Thoracic aorta (tissue), 2 donors: Measurements from ENCODE around the gene SNORC. TPM values are rescaled to one million over a fixed set of nuclear protein-coding genes. Genes with fewer than 3 reads are reported as not detected.
"Not testable (repeated sequence)": the region's sequence is repeated elsewhere in the genome, so short reads cannot be mapped to it uniquely, and the experiment has no call there.

Source experiments
- ATAC-seq: fragments of 150-250 bp; one replicate; pipeline ENCODE4 v1.8.0; 2017; ENCODE audit warnings: low read depth; ENCODE audit not compliant: insufficient number of reproducible peaks, low FRiP score
- DNase-seq: peaks from one replicate; pipeline ENCODE4 v3.0.0-alpha.2; 2020; ENCODE audit warnings: low spot score
- H3K27ac ChIP-seq, 2 donors: fragments of 200-600 bp; sonication (generic); 1 replicate in 1 of 2; 2 replicates in 1 of 2; pipeline ENCODE4 v1.5.1; 2016; ENCODE audit warnings: mild to moderate bottlenecking in 2 of 2, moderate library complexity in 2 of 2
- H3K27me3 ChIP-seq: fragments of 200-600 bp; sonication (generic); replicated peaks from 2 replicates; pipeline ENCODE4 v1.6.0; 2016; ENCODE audit warnings: mild to moderate bottlenecking; ENCODE audit not compliant: insufficient read depth
- H3K36me3 ChIP-seq: fragments of 200-600 bp; sonication (generic); one replicate; pipeline ENCODE4 v1.5.1; 2016
- H3K4me1 ChIP-seq, 2 donors: fragments of 200-600 bp; sonication (generic); 1 replicate in 1 of 2; 2 replicates in 1 of 2; pipeline versions ENCODE4 v1.5.1 to v1.6.0; 2016; ENCODE audit warnings: low read depth in 2 of 2, mild to moderate bottlenecking in 1 of 2; ENCODE audit not compliant: control insufficient read depth in 1 of 2
- H3K4me3 ChIP-seq: fragments of 200-600 bp; sonication (generic); 2 replicates; pipeline ENCODE4 v1.5.1; 2016; ENCODE audit warnings: mild to moderate bottlenecking
- H3K9me3 ChIP-seq: fragments of 200-600 bp; sonication (generic); 2 replicates; pipeline ENCODE4 v1.5.1; 2016
- CTCF ChIP-seq: fragments of 200-600 bp; sonication (generic); IDR thresholded peaks from one replicate; pipeline ENCODE4 v1.5.1; 2019; ENCODE audit warnings: antibody characterized with exemption
- total RNA-seq, 2 donors: library from RNA; depleted of rRNA; stranded (reverse); fragments of >200 nt; gene quantifications; one replicate each; pipeline versions ENCODE4 v1.1.0 to v1.2.3, GENCODE V29; 2016

Gene SNORC
- total RNA-seq, 2 donors from 2014 or later = 0.41 to 0.63 TPM

DNA sequence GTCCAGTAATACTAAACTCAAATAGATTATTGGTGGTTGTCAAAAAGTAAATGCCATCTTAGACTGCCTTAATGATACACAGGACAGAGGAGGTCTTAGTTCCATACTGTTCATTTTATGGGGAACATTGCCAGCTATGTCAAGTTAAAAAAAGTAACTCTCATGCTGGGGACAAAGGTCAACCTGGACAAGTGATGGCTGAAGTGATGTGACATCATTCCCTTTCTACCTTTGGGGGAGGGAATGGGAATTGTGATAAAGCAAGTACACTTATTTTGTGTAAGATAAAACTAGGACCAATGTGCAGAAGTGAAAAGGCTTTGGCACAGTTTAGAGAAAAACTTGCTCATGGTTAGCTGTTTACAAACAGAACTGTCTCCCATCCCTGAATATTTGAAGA lies 24.0 kb upstream of the SNORC start:
- no peaks in the 10 kb centered on the region for H3K9me3 ChIP-seq
- H3K27ac ChIP-seq = no peak overlapping the region
- H3K4me1 ChIP-seq = no peaks in the 10 kb centered on the region
- no peak for ATAC-seq
- no peak for TF ChIP-seq CTCF
- peaks cover 70% of the 10 kb centered on the region for H3K36me3 ChIP-seq
- H3K4me3 ChIP-seq = no peak overlapping the region
- no peaks in the 10 kb centered on the region for H3K27me3 ChIP-seq
- no peak for DNase-seq

GRCh38 chr2:232850039-232850438 lies 20.0 kb upstream of the SNORC start:
- H3K27ac ChIP-seq = no peak overlapping the region
- ATAC-seq (no peak), DNase-seq (no peak)
- H3K4me3 ChIP-seq = no peak overlapping the region
- no peaks in the 10 kb centered on the region for H3K9me3 ChIP-seq
- H3K27me3 ChIP-seq = no peaks in the 10 kb centered on the region
- H3K36me3 ChIP-seq = peaks cover 59% of the 10 kb centered on the region
- peaks cover 0 to 9% of the 10 kb centered on the region in 2 donors for H3K4me1 ChIP-seq
- no peak for TF ChIP-seq CTCF

- not testable (repeated sequence) for DNase-seq, H3K4me1 ChIP-seq, H3K27ac ChIP-seq, H3K4me3 ChIP-seq, ATAC-seq, H3K27me3 ChIP-seq, H3K9me3 ChIP-seq
- H3K36me3 ChIP-seq = peaks cover 52% of the 10 kb centered on the region
These were observed 18.0 kb upstream of the SNORC start for GRCh38 chr2:232852081-232852480.

DNA sequence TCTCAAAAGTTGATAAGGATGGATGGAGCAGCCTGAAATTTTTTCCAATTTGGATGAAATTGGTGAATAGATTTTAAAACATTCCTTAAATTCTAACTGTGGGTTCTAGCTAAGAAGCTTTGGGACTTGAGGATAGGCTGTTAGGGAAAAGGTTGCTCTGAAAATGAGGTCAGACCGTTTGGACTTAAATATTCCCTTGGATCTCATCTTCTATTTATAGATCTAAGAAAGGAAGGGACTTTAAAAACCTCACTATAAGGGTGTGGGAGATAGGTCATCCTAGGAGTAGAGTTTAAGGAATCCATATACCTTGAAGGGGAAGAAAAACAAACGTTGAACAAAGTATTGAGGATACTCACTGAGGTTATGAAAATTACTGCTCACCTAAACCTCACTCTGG lies 17.4 kb upstream of the SNORC start:
- no peak for ATAC-seq
- no peak for DNase-seq
- Histone ChIP-seq H3K4me3 (no peak overlapping the region), H3K27me3 (no peaks in the 10 kb centered on the region), H3K4me1 (peaks cover 0 to 9% of the 10 kb centered on the region in 2 donors), H3K27ac (no peak overlapping the region), H3K9me3 (no peaks in the 10 kb centered on the region), H3K36me3 (peaks cover 57% of the 10 kb centered on the region)
- no peak for TF ChIP-seq CTCF

- Histone ChIP-seq H3K4me1 (peaks cover 0 to 9% of the 10 kb centered on the region in 2 donors), H3K27ac (no peak overlapping the region), H3K9me3 (no peaks in the 10 kb centered on the region), H3K27me3 (no peaks in the 10 kb centered on the region), H3K4me3 (no peak overlapping the region), H3K36me3 (peaks cover 54% of the 10 kb centered on the region)
- TF ChIP-seq CTCF = no peak
- ATAC-seq = no peak
- no peak for DNase-seq
These were observed 16.0 kb upstream of the SNORC start for GRCh38 chr2:232854082-232854481.

GRCh38 chr2:232857158-232857563 lies 12.9 kb upstream of the SNORC start:
- Histone ChIP-seq H3K36me3 (peaks cover 25% of the 10 kb centered on the region), H3K4me1 (peaks cover 0 to 9% of the 10 kb centered on the region in 2 donors), H3K27ac (no peak overlapping the region), H3K9me3 (no peaks in the 10 kb centered on the region), H3K4me3 (no peak overlapping the region), H3K27me3 (no peaks in the 10 kb centered on the region)
- TF ChIP-seq CTCF = no peak
- ATAC-seq = no peak
- DNase-seq = no peak
